Right renal pelvis (tissue), 4 donors: ENCODE data around the gene SMARCD2. TPM values are rescaled to one million over a fixed set of nuclear protein-coding genes. Genes with fewer than 3 reads are reported as not detected.
"Not testable (repeated sequence)": the region's sequence is repeated elsewhere in the genome, so short reads cannot be mapped to it uniquely, and the experiment has no call there.

Experiments
- DNase-seq, 4 donors: peaks; one replicate each; pipeline ENCODE4 v3.0.0-alpha.2; 2013; ENCODE audit warnings: low read depth in 4 of 4, low spot score in 3 of 4, missing footprints in 1 of 4
- polyA plus RNA-seq, 4 donors: library from polyadenylated mRNA; unstranded; fragments of 120-200 nt; gene quantifications; one replicate each; pipeline ENCODE4 v1.2.1, GENCODE V29; 2013; ENCODE audit not compliant: insufficient read length in 4 of 4

Gene SMARCD2
- 10 to 100 TPM; 53.2 to 60.0 (median 56.6) TPM for polyA plus RNA-seq

DNA sequence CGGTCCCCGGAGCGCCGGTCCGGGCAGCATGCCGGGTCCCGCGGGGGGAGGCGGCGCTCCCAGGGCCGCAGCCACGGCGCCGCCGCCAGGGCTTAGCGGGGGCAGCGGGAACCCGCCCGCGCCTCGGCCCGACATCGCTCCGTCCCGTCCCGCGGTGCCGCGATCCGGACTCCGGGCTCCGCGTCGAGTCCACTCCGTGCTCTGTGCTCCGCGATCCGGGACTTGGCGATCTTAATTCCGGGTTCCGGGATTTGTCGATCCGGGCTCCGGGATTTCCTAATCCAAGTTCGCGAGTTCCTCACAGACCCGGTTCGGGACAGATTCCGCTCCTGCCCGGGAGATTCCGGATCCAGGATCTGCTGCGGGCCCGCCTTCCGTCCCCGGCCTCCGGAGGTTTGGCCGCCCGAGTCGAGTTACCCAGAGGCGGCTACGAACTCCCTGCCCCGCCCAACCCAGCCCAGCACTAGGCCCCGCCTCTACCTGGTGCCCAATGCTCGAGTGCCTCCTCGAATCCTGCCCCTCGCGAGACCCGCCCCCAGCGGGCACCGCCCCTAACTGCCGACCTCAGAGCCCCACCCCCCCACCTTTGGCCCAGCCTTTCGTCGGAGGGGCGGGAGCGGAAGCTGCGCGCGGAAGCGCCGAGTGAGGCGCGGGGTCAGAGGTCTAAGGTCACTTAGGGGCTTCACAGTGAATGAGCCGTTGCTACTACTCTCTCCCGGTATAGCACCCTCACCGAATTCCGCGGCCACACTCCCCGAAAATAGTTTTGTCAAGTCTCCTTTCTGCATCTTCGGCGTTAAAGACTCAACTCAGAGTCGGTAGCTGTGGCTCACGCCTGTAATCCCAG is at the start of gene SMARCD2:
Gene SMARCD2, minus strand, starts transcription at position 146 of the 847 bp plus-strand sequence. Its CDS starts 11 bp downstream, at position 135.
- peak; percentile 94 to 98 (median 97) for DNase-seq

DNA sequence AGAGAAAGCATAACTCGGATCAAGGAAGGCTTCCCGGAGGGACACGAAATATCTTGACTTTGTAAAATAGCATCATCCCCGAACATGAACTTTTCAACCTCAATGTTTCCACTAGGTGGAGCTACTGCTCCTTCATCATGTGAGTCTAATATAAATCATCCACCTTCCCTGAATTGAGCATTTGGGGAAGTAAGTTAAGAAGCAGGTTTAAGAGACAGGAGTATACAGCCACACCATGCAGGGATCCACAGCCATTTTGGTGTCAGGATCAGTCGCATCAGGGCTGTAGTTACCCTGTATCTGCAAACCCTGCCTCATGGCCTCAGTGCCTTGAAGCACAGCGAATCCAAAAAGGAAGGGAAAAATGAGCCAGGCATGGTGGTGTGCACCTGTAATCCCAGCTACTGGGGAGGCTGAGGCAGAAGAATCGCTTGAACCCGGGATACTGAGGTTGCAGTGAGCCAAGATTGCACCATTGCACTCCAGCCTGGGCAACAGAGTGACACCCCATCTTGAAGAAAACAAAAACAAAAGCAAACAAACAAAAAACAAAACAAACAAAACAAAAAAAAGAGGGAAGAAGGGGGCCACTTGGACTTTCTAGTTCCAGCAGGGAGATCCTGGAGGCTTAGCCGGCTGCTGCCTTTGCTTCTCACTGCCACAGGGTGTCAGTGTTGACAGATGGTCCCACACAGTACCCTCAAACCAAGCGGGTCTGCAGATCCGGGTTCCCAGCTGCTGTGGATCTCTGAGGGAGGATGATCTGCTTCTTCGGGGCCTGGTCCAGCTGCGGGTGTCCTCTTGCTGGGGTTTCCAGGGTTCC is 46.8 kb upstream of the SMARCD2 start:
- peak in 1 of 4 donors; percentile 4 for DNase-seq

DNA sequence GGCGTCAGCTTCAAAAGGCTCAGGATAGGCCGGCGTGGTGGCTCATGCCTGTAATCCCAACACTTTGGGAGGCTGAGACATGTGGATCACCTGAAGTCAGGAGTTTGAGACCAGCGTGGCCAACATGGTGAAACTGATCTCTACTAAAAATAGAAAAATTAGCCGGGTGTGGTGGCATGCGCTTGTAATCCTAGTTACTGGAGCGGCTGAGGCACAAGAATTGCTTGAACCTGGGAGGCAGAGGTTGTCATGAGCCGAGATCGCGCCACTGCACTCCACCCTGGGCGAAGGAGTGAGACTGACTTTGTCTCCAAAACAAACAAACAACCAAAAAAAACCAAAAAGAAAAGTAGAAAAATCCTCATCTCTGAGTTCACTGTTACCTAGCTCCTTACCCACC is 42.6 kb upstream of the SMARCD2 start:
- DNase-seq, result not testable (repeated sequence)

DNA sequence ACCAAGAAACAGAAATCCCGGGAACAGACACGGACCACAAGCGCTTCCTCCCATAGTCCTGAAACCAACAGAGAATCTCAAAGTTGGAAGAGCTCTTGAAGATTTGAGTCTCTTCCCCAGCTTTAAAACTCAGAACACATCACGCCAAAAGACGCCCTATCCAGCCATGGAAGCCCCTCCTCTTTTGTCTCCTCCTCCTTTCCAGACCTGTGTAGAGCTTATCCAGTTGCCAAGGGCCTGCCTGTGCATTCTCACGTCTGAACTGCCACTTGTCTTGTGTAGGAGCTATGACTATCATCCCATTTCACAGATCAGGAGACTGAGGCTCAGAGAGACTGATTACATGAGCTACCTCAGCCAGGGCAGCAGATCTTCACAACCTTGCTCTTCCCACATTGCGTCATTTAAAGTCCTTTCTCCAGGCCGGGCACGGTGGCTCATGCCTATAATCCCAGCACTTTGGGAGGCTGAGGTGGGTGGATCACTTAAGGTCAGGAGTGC is 40.2 kb upstream of the SMARCD2 start:
- DNase-seq, result not testable (repeated sequence)

DNA sequence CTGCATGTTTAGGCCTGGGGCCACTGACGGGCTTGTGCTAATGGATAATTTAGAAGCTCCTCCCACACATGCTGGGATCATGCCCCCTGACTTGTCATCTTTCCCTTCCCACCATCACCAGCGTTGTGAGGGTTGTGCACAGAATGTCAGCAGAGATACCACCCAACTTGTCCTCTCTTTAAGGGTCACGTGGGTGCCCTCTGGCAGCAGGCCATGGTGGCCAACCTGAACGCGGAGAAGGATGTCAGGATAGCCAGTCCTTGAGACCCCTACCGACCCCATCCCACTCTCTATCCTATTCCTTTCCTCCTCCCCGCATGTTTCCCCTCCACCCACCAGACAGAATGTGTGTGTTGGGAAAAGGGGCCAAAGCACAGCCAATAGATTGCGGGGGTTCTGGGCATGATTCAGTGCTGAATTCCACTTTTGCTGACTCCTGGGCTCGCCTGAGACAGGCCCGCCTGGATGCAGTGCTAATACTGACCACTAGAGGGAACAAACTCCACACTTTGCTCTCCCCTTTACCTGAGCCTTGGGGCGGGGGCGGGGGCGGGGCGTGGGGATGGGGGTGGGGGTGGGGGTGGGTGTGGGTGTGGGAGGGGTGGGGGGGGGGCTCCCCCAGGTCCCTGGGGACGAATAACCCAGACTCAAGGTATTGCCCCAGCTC is 39.6 kb upstream of the SMARCD2 start, which contains the start of gene GH2:
Gene GH2, minus strand, starts transcription at position 10 of the 667 bp plus-strand sequence. CDS start 143 bp downstream, outside the sequence.
- peak in 2 of 4 donors; percentile 22 to 31 for DNase-seq

DNA sequence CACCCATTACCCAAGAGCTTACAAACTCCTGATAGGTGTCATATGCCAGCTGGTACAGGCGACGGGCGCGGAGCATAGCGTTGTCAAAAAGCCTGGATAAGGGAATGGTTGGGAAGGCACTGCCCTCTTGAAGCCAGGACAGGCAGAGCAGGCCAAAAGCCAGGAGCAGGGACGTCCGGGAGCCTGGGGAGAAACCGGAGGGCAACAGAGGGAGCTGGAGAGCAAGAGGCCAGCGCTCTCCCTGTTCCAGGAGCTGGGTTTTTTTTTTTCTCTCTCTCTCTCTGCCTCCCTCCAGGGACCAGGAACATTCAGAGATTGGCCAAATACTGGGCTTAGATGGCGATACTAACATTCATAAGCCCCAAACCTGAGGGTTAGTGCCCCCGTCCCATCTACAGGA is 38.9 kb upstream of the SMARCD2 start:
- not testable (repeated sequence) for DNase-seq

DNA sequence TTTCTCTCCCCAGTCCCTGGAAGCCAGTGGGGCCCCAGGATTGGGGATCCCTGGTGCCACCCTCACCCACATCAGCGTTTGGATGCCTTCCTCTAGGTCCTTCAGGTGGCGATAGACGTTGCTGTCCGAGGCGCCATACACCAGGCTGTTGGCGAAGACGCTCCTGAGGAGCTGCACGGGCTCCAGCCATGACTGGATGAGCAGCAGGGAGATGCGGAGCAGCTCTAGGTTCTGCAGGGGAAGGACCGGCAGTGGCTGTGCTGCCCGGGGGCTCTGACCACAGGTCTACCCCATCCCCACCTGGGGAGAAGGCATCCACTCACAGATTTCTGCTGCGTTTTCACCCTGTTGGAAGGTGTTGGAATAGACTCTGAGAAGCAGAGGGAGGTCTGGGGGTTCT is 38.2 kb upstream of the SMARCD2 start:
- DNase-seq, result no peak

DNA sequence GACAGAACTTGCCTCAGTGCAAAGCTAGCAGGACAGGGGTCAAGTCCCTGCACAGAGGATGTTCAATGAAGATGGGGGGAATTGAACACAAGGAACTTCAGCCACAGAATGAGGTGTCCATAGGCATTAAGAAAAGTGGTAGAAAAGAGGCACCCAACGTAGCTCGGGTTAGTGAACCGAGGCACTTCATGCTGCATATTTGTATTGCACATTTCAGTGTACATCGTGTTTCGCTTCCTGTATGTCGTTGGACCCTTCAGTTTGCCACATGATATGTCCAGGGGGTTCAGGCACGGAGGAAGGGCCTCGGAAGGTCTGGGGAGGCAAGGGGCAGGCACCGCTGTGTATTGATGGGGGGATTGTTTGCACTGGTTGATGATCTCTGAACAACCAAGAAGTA is 35.9 kb upstream of the SMARCD2 start:
- not testable (repeated sequence) for DNase-seq

DNA sequence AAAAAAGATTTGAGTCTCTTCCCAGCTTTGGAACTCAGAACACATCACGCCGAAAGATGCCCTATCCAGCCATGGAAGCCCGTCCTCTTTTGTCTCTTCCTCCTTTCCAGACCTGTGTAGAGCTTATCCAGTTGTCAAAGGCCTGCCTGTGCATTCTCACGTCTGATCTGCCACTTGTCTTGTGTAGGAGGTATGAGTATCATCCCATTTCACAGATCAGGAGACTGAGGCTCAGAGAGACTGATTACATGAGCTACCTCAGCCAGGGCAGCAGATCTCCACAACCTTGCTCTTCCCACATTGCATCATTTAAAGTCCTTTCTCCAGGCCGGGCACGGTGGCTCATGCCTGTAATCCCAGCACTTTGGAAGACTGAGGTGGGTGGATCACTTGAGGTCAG is 32.2 kb upstream of the SMARCD2 start:
- not testable (repeated sequence) for DNase-seq

DNA sequence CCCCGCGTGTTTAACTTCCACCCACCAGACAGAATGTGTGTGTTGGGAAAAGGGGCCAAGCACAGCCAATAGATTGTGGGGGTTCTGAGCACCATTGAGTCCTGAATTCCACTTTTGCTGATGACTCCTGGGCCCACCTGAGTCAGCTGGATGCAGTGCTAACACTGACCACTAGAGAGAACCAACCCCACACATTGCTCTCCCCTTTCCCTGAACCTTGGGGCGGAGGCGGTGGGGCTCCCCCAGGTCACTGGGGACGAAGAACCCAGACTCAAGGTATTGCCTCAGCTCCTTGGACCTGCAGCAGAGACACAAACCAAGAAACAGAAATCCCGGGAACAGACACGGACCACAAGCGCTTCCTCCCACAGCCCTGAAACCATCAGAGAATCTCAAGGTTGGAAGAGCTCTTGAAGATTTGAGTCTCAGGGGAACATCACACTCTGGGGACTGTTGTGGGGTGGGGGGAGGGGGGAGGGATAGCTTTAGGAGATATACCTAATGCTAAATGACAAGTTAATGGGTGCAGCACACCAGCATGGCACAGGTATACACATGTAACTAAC is 31.7 kb upstream of the SMARCD2 start:
- not testable (repeated sequence) for DNase-seq

DNA sequence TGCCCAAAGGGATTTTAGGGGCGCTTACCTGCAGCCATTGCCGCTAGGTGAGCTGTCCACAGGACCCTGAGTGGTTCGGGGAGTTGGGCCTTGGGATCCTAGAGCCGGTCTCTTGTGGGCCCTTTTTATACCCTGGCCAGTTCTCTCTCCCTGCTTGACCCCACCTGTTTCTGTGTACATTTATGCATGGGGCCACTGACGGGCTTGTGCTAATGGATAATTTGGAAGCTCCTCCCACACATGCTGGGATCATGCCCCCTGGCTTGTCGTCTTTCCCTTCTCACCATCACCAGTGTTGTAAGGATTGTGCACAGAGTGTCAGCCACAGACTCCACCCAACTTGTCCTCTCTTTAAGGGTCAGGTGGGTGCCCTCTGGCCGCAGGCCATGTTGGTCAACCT is 31.1 kb upstream of the SMARCD2 start, which contains the start of gene CSH2:
Gene CSH2, minus strand, starts transcription at position 101 of the 400 bp plus-strand sequence. Its CDS starts 63 bp downstream, at position 38.
- DNase-seq, result not testable (repeated sequence)

DNA sequence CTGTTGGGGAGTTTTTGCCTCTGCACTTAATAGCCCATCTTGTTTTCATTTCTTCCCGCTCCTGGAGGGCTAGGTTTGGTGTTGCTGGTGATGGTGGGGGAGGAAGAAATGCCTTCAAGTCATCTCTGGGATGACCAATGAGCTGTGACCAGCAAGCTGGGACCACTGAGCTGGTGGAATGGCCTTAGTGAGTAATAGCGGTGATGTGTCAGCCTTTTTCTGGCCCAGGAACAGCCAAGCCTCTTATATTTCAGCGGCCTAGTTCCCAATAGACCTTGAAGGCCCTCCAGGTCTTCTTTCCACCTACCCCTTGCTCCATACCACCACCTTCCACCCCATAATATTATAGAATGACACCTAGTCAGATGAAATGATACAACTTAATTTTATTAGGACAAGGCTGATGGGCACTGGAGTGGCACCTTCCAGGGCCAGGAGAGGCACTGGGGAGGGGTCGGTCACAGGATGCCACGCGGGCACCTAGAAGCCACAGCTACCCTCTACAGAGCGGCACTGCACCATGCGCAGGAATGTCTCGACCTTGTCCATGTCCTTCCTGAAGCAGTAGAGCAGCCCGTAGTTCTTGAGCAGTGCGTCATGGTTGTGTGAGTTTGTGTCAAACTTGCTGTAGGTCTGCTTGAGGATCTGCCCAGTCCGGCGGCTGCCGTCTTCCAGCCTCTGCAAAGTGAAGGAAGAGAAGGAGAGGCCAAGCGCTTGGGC is 29.3 kb upstream of the SMARCD2 start:
- not testable (repeated sequence) for DNase-seq

DNA sequence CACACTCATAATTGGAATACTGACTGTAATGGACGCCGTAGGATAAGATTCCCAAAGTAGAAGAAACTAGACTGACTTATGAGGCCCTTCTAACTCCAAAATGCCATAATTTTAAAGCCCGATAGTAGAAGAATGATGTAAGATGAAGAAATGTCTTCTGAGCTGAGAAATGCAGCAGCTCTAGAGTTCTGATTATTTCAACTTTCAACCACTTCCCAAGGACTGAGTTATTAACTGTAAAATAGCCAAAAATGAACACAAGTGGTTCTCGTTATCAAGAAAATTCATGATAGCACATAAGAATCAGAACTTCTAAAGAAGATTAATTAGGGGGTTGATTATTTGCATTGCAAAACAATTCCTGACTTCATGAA is 27.8 kb upstream of the SMARCD2 start:
- DNase-seq, result not testable (repeated sequence)

DNA sequence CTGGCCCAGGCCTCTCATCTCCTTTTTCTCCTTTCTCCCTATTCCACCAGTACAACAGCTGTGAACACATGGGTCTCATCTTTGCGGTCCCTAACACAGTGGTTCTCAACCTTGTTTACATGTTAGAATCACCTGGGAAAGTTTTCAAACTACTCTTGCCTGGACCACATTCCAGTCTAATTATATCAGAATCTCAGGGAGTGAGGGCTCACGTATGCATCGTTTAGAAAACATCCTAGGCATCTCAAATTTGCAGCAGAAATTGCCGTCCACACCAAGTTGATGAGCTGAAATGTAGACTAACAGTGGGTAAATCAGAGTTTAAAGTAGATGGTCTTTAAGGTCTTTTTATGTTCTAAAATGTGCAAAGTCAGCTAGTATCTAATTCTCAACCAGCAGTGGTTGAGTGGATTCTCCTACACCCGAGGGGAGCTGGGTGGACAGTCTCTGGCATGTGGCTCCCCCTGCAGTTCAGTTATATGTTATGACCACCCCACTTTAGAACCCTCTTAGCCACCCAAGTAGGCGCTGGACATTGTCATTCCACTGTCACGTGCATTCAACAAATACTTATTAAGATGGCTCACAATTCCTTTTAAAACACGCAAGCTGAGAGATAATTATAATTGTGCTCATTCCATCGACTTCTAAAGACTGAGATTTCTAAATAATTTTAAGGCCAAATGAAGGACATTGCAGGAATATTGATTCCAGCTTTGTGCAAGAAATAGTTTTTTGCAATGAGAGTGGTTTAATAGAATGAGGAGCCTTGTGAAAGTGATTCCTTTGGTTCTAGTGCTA is 27.2 kb upstream of the SMARCD2 start:
- not testable (repeated sequence) for DNase-seq

DNA sequence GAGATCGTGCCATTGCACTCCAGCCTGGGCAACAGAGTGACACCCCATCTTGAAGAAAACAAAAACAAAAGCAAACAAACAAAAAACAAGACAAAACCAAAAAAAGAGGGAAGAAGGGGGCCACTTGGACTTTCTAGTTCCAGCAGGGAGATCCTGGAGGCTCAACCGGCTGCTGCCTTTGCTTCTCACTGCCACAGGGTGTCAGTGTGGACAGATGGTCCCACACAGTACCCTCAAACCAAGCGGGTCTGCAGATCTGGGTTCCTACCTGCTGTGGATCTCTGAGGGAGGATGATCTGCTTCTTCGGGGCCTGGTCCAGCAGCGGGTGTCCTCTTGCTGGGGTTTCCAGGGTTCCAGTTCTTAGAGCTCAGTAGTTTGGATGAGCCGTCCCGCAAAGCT is 24.1 kb upstream of the SMARCD2 start:
- not testable (repeated sequence) for DNase-seq

DNA sequence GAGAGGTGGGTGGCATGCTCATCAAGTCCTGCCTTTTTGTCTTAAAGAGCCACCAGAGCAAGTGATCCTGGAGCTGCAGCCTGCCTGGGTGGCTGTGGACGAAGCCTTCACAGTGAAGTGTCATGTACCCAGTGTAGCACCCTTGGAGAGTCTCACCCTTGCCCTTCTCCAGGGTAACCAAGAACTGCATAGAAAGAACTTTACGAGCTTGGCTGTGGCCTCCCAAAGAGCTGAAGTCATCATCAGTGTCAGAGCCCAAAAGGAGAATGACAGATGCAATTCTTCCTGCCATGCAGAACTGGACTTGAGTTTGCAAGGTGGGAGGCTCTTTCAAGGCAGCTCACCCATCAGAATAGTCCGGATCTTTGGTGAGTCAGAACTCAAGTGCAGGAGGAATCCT is 16.8 kb upstream of the SMARCD2 start:
- DNase-seq, result no peak

DNA sequence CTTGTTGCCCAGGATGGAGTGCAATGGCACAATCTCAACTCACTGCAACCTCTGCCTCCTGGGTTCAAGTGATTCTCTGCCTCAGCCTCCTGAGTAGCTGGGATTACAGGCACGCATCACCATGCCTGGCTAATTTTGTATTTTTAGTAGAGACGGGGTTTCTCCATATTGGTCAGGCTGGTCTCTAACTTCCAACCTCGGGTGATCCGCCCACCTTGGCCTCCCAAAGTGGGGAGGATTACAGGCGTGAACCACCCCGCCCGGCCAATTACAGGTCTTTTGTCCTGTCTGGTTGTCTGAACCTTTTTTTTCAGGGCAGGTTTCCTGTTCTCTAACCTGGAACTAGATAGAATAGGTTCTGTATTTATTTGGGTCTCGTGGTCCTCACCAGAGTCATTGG is 13.9 kb upstream of the SMARCD2 start:
- not testable (repeated sequence) for DNase-seq

DNA sequence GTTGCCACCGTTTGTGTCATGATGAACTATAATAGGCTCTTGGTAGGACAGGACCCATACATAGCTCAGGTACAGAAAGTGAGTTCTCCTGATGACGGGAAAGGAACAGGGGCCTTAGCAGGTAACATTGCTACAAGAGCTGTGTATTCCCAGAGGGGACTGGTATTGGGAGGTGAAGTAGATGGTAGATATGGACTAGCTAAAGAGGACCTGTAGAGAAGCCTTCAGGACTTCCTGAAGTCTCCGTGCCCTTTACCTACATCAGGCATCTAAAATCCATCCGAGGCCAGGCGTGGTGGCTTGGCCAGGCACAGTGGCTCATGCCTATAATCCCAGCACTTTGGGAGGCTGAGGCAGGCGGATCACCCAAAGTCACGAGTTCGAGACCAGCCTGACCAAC is 12.7 kb upstream of the SMARCD2 start:
- DNase-seq, result no peak

DNA sequence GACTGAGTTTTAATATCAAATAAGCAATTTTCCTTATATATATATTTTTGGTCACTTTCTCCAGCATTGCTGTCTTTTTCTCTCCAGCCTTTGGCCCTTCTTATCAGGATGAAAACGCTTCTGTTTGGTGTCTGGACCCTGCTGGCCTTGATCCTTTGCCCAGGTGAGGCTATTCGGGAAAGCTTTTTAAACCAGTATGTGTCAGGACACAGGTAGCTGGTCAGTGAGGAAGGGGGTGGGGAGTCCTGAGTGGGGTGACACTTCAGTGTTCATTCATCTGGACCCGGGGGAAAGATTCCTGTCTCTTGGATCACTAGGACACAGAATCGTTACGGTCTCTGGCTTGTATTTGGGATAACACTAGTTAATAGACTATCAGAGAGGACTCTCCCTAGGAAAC is 12.2 kb upstream of the SMARCD2 start:
- DNase-seq, result no peak
